ENCODE measurements around the gene TFPI2.

The TFPI2 gene

DNA sequence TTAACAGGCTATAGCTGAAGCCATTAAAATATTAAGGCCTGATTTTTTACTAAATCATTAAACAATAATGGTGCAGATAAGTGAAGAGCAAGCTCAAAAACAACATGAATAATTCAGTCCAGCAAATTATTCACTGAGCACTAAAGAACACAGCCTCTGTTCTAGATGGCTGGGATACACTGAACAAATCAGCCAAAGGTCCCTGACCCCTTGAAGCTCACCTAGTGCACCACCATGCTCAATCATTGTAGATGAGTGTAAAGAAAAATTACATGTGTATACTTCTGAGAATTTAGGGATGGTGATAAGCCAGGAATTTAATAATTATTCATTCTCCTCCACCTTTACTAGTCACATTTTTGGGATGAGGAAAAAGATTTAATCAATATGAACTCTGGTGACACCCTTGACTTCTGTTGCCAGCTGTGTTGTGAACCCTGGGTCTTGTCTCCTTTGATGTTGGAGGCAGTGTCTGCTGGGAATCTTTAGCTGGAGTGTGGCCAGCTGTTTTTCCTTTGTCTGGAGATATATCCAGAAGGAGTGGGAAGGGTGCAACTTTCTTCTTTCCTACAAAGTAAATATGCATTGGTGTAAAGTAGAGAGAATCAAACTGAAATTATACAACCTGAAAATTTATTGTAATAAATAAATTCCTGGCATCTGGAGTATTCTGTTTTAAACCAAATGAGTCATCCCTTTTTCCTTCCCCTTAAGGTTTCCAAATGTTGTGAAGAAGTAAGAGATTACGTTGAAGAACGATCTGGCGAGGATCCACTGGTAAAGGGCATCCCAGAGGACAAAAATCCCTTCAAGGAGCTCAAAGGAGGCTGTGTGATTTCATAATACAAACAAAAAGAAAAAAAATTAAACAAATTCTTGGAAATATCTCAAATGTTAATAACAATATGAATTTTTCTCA lies 19.8 kb upstream of the TFPI2 start:
- no peak for DNase-seq (ENCODE audit: low spot score)

DNA sequence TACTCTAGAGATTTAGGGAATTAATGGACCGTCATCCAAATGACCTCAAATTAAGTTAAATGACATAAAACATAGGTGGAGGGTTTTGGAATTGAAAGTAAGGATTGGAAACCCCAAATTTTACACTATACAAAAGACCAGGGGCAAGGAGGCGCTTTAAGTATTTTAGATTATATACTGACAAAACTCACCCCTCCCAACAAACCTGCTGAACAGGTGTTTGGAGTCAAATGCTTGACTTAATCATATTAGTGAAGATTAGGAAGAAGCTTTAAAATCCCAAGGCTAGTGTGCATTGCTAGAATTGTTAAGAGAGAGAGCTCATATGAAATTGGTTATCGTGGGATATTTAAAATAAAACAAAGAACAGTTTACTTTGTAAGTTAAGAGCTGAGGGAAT lies 15.7 kb upstream of the TFPI2 start, which contains the start of gene GNGT1:
Gene GNGT1 (plus strand): TSS at position 301 of the 400 bp plus-strand sequence. CDS start 180 bp downstream, outside the sequence.
- no peak for DNase-seq (ENCODE audit: low spot score)

GRCh38 chr7:93902777-93903423 lies 12.3 kb upstream of the TFPI2 start:
- DNase-seq (ENCODE audit: low spot score), result peak; percentile 20

GRCh38 chr7:93897680-93898079 lies 7.1 kb upstream of the TFPI2 start:
- DNase-seq (ENCODE audit: low spot score), result no peak

DNA sequence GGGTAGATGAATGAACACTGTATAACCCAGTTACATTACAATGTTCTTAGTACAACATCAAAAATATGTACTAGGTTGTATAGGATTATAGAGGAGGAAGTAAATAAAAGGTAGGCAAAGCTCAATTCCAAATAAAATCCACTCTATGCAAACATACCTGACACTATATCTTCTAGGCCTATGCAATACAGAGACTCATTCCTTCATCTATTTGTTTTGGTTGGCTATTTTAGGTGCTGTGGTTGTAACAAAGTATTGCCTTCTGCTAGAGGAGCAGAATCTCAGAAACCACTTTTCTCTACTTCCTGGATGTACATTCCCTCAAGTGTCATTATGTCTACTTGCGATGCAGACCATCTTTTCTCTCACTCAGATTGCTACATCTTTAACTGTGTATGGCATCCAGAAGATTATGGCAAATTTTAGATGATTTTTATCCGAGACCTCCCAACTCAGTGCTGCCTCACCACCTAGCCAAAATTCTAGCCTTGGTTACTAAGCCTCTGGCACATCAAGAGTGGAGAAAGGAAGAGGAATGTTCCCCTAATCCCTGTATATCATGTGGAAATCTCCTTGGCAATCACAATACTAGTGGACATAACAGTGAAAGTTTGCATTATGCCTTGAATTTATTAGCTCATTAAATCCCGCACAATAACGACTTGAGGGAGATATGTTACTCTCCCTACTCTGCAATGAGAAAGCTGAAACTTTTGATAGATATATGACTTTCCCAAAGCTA lies 5.5 kb upstream of the TFPI2 start:
- no peak for DNase-seq (ENCODE audit: low spot score)

DNA sequence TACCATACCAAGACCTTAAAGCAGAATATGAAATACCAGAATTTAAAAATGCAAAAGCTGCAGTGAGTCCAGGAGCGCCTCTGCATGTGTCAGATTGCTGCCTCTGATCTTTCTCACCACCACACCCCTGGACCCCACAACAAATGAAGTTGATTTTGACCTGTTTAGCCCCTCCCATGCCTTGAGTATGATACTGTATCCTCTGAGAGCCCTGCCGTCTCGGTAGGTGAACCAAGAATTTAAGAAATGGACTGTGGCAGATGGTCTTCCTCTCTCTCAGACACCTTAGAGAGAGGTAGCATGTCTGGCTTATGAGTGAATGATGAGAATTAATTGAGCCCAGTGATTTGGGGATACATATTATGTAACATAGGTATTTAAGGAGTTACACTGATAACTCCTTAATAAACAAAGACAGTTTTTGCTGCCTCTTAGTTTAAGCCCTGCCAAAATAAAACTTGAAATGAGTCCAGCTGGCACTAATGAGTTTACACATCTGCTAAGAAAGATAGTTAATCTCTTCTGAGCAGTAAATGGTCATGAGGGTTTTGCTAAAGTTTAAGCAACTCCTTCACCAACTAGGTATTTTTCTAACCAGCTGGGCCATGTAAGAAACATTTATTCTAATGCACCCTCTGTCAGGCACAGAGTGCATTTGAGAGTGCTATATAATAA lies 4.5 kb upstream of the TFPI2 start:
- no peak for DNase-seq (ENCODE audit: low spot score)

DNA sequence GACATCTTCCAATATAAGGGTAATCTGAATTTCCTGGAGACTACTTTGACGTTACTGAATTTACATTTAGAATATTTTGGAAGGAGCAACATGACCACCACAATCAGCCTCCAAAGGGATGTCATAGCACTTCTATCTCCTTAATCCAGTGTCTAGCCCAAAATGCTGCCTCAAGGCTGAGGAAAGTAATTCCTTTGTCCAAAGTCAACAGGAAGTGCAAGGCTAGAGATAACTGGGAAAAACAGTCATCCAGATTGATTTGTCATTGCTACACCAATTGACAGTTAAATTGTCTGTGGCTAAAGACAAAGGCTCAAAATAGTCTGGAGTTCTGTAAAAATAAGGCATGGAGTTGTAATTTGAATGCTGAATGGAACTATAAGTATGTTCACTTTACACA lies 3.9 kb upstream of the TFPI2 start:
- DNase-seq (ENCODE audit: low spot score), result no peak

GRCh38 chr7:93890041-93890463 lies 501 bp downstream of the TFPI2 start:
- DNase-seq (ENCODE audit: low spot score), result no peak

DNA sequence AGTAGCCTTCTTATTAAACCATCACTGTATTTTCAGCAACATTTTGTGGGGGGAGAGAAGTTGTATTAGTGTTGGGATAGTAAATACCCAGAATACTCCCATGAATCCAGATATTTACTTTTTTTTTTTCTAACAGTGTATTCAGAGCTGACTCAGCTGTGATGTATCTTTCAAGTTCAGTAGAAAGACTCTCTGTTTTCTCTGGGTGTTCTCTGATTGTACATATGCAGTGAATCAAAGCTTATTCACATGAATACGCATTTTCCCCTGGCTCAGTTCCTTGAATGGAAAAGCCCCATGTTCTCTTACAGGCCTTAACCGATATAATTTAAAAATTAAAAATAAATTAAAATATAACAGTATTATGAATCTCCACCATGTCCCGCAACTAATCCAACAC lies 1.3 kb downstream of the TFPI2 start:
- no peak for DNase-seq (ENCODE audit: low spot score)

DNA sequence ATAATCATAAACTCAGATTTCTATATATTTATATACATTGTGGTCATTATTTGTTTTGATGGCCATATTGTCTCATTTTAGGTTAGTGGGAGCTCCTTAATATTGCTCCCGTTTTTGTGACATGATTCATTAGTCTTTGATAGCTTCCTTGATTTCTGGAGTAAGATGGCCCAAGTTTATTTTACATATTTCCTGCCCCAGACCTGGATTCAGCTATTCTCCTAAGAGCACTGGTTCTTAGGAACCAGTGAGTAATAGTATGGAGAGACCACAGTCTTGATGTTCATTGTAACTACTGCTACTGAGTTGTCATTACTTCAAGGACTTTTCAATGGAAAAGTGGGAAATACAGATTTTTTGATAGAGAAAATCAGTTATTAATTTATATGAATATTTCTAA lies 6.0 kb downstream of the TFPI2 start:
- DNase-seq (ENCODE audit: low spot score), result no peak

GRCh38 chr7:93883917-93884345 lies 6.6 kb downstream of the TFPI2 start:
- no peak for DNase-seq (ENCODE audit: low spot score)

- no peak for DNase-seq (ENCODE audit: low spot score)
Observed at GRCh38 chr7:93883078-93883916, 7.3 kb downstream of the TFPI2 start.

- DNase-seq (ENCODE audit: low spot score), result no peak
Observed at GRCh38 chr7:93882468-93882867, 8.1 kb downstream of the TFPI2 start.

DNA sequence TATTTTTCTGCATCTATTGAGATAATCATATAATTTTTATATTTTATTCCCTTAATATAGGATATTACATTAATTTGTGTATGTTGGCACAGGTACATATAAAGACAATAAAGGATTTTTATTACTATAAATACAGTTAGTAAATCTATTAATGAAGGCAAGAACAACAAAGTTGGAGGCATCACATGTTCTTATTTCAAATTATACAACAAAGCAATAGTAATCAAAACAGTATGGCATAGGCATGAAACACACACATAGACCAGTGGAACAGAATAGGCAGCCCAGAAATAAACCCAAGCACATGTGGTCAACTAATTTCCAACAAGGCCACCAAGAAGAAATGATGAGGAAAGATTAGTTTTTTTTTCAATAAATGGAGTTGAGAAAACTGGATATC lies 11.2 kb downstream of the TFPI2 start:
- DNase-seq (ENCODE audit: low spot score), result no peak

DNA sequence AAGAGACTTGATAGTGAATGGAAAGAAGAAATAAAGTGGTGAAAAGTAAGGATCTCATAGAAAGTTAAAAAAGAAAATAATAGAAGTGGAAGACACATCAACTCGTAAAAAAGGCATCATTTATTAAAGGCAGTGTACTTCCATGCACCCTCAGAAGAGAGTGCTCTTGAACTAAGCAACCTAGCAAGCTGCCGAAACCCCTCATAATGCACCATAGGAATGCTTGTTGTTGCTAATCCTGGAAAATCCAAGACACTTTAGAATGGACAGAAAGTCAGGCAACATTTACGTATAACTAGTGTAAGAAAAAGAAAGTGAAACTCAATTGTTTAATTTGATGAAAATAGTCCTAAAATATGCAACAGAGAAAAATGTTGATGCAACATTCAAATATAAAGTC lies 12.8 kb downstream of the TFPI2 start:
- no peak for DNase-seq (ENCODE audit: low spot score)

DNA sequence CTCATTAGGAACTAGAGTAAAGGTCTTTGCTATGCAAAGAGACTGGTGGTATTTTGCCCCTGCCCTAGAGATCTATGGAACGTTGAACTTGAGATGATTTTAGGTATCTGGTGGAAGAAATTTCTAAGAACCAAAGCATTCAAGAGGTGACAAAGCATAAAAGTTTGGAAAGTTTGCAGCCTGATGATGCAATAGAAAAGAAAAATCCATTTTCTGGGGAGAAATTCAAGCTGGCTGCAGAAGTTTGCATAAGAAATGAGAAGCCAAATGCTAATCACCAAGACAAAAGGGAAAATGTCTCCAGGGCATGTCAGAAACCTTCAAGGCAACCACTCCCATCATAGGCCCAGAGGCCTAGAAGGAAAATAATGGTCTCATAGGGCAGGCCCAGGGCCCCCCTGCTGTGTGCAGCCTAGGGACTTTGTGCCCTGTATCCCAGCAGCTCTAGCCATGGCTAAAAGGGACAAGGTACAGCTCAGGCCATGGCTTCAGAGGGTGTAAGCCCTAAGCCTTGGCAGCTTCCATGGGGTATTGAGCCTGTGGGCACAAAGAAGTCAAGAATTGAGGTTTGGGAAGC lies 16.5 kb downstream of the TFPI2 start:
- DNase-seq (ENCODE audit: low spot score), result no peak

DNA sequence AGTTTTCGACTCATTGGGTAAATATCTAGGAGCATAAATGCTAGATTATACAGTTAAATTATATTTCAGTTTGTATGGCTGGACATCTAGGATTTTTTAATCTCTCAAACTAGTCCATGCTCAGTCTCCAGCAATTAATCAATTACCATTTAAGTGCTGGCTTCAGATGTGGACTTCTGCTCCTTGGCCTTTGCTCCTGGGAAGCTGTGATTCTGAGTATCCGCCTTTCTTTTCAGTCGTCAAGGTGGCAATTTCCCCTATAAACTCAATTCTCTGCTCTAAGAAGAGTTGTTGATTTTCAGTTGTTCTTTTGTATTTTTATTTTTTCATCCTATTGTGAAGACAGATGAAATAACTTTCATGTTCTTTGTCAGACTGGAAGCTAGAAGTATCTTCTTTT lies 23.7 kb downstream of the TFPI2 start:
- no peak for DNase-seq (ENCODE audit: low spot score)

GRCh38 chr7:93862651-93863050 lies 27.9 kb downstream of the TFPI2 start:
- no peak for DNase-seq (ENCODE audit: low spot score)

DNA sequence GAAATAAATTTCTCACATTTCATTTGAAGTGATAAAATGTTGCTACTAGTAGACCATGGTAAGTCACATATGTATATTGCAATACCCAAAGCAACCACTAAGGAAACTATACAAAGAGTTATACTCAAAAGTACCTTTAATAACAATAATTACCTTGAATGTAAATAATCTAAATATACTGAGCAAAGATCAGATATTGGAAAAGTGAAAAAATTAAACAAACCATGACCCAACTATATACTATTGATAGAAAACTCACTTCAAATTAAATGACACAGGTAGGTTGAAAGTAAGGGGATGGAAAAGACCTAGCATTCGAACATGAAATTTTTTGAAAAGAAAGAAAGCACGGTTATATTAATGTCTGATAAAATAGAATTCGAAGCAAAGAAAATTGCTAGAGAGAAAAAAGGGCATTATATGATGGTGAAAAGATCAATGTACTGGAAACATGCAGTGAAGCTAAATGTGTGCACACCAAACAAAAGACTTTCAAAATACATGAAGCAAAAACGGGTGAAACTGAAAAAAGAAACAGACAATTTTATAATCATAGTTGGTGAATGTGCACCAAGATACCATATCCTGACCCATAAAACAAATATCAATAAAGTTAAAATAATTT lies 29.1 kb downstream of the TFPI2 start:
- no peak for DNase-seq (ENCODE audit: low spot score)

GRCh38 chr7:93860261-93860660 lies 30.3 kb downstream of the TFPI2 start:
- no peak for DNase-seq (ENCODE audit: low spot score)
